C4-2B (cell line): Measurements from ENCODE around the gene ARIH2.
"Not testable (repeated sequence)": the region's sequence is repeated elsewhere in the genome, so short reads cannot be mapped to it uniquely, and the experiment has no call there.

Experiments used
- H3K27ac ChIP-seq: fragments of 450-650 bp; 2 replicates; pipeline ENCODE4 v1.5.1; 2017
- ZFX ChIP-seq: fragments of 450-650 bp; IDR thresholded peaks from 2 replicates; pipeline ENCODE4 v1.6.1; 2017
- TF ChIP-seq, protein P1 (sequence below): fragments of 450-650 bp; conservative IDR thresholded peaks from 2 replicates; pipeline ENCODE4 v1.5.1; 2017; ENCODE audit warnings: mild to moderate bottlenecking

ARIH2 gene

DNA sequence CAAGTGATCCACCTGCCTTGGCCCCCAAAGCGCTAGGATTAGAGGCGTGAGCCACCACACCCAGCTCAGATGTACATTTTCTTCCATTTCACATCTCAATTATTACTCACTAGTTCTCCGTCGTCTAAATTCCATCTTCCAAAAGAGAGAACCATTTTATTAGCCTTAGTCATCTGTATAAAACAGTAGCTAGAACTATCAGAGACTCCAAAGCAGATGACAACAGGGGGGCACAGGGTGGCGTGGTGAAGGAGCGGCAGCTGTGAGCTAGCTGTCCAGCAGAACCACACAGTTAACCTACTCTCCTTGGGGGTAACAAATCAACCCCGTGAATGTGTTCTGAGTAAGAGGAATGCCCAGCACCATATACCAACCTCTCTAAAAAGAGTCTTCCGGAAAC, 27.0 kb upstream of the ARIH2 start:
- TF ChIP-seq ZFX = no peak
- TF ChIP-seq, protein P1, sequence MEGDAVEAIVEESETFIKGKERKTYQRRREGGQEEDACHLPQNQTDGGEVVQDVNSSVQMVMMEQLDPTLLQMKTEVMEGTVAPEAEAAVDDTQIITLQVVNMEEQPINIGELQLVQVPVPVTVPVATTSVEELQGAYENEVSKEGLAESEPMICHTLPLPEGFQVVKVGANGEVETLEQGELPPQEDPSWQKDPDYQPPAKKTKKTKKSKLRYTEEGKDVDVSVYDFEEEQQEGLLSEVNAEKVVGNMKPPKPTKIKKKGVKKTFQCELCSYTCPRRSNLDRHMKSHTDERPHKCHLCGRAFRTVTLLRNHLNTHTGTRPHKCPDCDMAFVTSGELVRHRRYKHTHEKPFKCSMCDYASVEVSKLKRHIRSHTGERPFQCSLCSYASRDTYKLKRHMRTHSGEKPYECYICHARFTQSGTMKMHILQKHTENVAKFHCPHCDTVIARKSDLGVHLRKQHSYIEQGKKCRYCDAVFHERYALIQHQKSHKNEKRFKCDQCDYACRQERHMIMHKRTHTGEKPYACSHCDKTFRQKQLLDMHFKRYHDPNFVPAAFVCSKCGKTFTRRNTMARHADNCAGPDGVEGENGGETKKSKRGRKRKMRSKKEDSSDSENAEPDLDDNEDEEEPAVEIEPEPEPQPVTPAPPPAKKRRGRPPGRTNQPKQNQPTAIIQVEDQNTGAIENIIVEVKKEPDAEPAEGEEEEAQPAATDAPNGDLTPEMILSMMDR = no peak
- no peak overlapping the region for H3K27ac ChIP-seq

DNA sequence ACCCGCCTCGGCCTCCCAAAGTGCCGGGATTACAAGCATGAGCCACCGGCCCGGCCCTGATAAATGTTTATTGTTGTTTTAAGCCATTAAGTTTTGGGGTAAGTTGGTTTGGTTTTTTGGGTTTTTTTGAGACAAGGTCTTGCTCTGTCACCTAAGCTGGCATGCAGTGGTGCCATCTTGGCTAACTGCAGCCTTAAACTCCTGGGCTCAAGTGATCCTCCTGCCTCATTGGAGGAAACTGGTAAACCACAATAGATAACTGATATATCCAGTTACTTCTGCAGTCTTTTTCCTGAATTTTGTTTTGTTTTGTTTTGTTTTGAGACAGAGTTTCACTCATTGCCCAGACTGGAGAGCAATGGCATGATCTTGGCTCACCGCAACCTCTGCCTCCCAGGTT, 24.1 kb upstream of the ARIH2 start:
- TF ChIP-seq, protein P1 = no peak
- no peak for TF ChIP-seq ZFX
- no peak overlapping the region for H3K27ac ChIP-seq

DNA sequence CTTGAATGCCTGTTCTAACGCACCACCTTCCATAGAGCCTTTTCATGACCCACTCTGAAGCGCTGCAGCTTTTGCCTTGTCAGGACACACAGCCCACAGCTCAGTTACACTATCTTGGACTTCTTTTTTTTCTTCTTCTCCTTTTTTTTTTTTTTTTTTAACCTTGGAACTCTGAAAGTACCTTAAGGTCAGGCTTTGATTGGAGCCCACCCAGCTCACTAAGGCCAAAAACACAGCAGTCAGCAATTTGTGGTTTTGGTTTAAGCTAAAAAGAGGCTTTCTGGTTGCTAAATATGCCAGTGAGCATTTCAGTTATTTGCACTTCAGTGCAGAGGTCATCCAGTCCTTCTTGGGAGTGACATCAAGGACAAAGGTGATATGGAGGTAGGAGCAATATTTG, 21.7 kb upstream of the ARIH2 start:
- TF ChIP-seq, protein P1 = no peak
- TF ChIP-seq ZFX = no peak
- H3K27ac ChIP-seq = peak overlapping the region; percentile 62

DNA sequence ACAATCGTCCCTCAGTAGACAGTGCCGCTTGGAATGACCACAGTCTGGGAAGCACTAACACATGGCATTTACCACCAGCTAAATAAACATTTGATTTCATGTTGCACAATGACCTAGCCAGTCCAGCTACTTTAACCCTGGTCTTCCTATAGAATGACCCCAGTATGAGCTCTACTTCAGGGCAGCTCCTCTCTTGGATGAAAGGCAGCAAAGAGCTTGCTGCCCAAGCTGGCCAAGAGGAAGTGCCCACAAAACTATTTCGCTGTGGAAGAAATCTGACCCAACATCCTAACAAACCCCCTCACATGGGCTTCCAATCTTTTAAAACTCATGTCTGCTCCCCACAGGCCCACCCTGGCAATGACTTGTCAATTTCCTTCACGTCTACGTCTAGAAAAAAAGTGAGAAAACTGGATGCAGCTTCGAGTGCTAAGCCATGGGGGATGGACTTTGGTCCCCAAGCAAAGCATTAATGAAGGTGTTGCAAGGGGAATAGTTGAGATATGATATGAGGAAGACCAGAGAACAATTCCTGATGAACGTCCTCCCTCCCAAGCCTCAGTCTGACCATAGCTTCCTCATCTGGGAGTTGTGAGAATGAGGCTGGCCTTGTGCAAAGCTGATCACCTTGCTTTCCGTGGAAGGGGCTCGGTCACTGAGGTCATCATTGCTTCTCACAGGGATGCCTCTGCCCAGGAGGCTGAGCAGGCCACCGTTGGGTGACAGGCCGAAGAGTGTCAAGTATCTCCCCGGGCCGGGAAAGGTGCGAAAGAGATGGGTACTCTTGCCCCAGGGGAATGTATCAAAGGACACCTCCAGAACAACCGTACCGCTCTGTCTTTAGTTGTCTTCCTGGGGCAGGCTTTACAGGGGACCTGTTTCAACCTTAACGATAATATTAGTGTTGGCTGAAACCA, 20.9 kb upstream of the ARIH2 start:
- H3K27ac ChIP-seq = peak overlapping the region; percentile 83
- TF ChIP-seq, protein P1 = no peak
- TF ChIP-seq ZFX = no peak

DNA sequence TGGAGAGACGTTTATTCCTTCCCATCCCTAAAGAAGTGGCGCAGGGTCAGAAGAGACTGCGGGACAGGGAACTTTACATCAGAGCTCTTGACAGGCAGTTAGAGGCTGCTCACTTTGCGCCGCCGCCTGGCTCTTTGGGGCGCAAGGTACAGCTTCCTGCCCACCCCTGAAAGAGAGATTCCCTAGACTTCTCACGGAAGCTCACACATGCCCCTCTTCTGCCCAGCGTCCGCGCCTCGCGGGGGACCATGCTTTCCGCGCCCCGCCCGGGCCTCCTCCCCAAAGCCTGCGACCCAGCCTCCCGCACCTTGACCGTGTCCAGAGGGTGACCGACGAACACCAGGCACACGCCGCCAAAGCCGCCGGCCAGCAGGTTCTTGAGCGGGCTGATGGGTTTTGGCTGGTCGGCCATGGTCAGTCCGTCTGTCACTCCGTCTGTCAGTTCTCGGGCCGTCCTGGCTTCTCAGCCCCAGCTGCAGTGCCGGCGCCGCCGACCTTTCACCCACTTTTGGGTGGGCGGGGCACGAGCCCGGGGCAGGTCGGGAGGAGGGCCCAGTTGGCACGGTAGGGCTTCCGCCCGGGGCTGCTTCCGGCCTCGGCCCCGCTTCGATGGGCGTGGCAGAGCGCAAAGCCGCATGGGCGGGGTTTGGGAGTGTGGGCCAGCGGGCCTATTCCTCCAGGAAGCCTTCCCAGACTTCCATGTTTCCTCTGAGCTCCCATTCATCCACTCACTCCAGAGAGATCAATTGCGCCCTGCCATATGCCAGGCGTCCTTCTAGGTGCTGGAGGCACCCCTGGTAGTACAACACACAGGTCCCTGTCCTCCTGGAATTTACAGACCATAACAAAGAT, 20.0 kb upstream of the ARIH2 start, which contains the start of gene SLC25A20:
Gene SLC25A20, minus strand, starts transcription at position 500 of the 852 bp plus-strand sequence. Its CDS starts 88 bp downstream, at position 412.
- TF ChIP-seq, protein P1 = no peak
- TF ChIP-seq ZFX = 0 out of 2 replicates have a peak, but pooled peaks have one; percentile 23
- peak within 1 kb of the TSS; percentile 83 for H3K27ac ChIP-seq

DNA sequence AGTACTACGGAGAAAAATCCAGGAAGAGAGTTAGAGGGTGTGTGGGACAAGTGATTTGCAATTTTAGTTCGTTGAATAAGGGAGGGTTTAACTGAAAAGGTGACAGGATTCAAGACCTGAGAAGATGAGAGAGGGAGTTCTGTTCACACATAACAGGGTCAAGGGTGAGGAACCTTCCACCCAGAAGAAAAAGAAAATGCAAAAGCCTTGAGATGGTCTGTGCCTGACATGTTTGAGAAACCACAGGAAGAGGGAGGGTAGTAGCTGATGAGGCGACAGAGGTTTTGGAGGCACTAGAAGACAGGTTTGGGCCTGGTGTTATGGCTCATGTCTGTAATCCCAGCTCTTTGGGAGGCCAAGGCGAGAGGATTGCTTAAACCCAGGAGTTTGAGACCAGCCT, 19.4 kb upstream of the ARIH2 start:
- H3K27ac ChIP-seq = peak overlapping the region; percentile 83
- TF ChIP-seq ZFX = no peak
- TF ChIP-seq, protein P1 = no peak

DNA sequence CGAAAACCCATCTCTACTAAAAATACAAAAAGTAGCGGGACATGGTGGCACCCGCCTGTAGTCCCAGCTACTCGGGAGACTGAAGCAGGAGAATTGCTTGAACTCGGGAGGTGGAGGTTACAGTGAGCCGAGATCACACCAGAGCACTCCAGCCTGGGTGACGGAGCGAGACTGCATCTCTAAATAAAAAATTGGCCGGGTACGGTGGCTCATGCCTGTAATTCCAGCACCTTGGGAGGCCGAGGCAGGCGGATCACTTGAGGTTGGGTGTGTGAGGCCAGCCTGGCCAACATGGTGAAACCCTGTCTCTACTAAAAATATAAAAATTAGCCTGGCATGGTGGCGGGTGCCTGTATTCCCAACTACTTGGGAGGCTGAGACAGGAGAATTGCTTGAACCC, 11.6 kb upstream of the ARIH2 start:
- H3K27ac ChIP-seq = not testable (repeated sequence)
